ENCODE measurements around the gene TBC1D22B. TPM values are rescaled to one million over a fixed set of nuclear protein-coding genes. Genes with fewer than 3 reads are reported as not detected.
A peak's percentile ranks its signal among the peaks of the same experiment; 100 is the strongest.

Gene TBC1D22B
- polyA plus RNA-seq, 1 of the 3 experiments (the other 2 are of a cell fraction) = 5.3 TPM

- no peaks in the 10 kb centered on the region for H3K36me3 ChIP-seq (replicated peaks in 1 of 2; ENCODE audit: control insufficient read depth in 1 of 2, insufficient read depth in 2 of 2, low read length in 1 of 2)
- 65% methylated on average over 5 of the region's 5 CpGs for WGBS (ENCODE audit: low lambda C conversion rate)
- DNase-seq = no peak
- 0 out of 4 replicates have a peak overlapping the region, but pooled peaks of 1 of the 2 experiments have one; percentile 11 for H3K4me3 ChIP-seq (ENCODE audit: low read depth in 2 of 2, low read length in 1 of 2)
- H4K20me1 ChIP-seq (ENCODE audit: insufficient read depth) = no peaks in the 10 kb centered on the region
- ChIA-PET CTCF (interaction anchor here (0.8 to 1.5 kb wide), 2 partner anchors 21 to 224 kb away, joined by 4 read pairs; no protein-coding TSS in a partner anchor), POLR2A (no interaction called here)
- H2AFZ ChIP-seq (ENCODE audit: low read depth) = peak overlapping the region; percentile 56; the same call in 1 of the 2 replicates
- H3K4me1 ChIP-seq (ENCODE audit: control insufficient read depth in 1 of 2, insufficient read depth in 2 of 2, low read depth in 1 of 2, low read length in 1 of 2) = peaks cover 24 to 30% of the 10 kb centered on the region in 2 experiments
- H3K9ac ChIP-seq = peak overlapping the region; percentile 73
- no peaks in the 10 kb centered on the region for H3K9me2 ChIP-seq
- H3K27ac ChIP-seq (ENCODE audit: low read depth in 2 of 2, low read length in 1 of 2) = peak overlapping the region; percentile 88 to 100
- H3K79me2 ChIP-seq (ENCODE audit: insufficient read depth) = no peaks in the 10 kb centered on the region
- no peaks in the 10 kb centered on the region for H3K27me3 ChIP-seq (ENCODE audit: insufficient read depth)
- no peaks in the 10 kb centered on the region for H3K9me3 ChIP-seq
- TF ChIP-seq TEAD4 (IDR thresholded peaks at IDR 0.05; ENCODE audit: borderline replicate concordance, insufficient read depth) (no peak), YY1 (IDR thresholded peaks at IDR 0.05; ENCODE audit: low read depth) (no peak), GATA2 (CRISPR knock-in tag; IDR thresholded peaks at IDR 0.05) (no peak), RAD21 (IDR thresholded peaks at IDR 0.05; ENCODE audit: low read length) (no peak), RXRA (IDR thresholded peaks at IDR 0.05; ENCODE audit: borderline replicate concordance, low read depth) (no peak), RCOR1 (IDR thresholded peaks at IDR 0.05; ENCODE audit: low read length) (no peak), ELF1 (IDR thresholded peaks at IDR 0.05) (no peak), USF1 (IDR thresholded peaks at IDR 0.05; ENCODE audit: borderline replicate concordance, low read depth) (no peak), CTCF (IDR thresholded peaks at IDR 0.05) (no peak), JUND (IDR thresholded peaks at IDR 0.05) (no peak)
- peaks cover 60% of the 10 kb centered on the region for H3F3A ChIP-seq (replicated peaks; ENCODE audit: insufficient read depth)
- H3K4me2 ChIP-seq = peak overlapping the region; percentile 61
Observed at GRCh38 chr6:37241775-37242428, 15.7 kb upstream of the TBC1D22B start.

- Histone ChIP-seq H3K27me3 (ENCODE audit: insufficient read depth) (no peaks in the 10 kb centered on the region), H3K9me3 (no peaks in the 10 kb centered on the region), H3K27ac (ENCODE audit: low read depth in 2 of 2, low read length in 1 of 2) (peak overlapping the region; percentile 88 to 100), H3F3A (replicated peaks; ENCODE audit: insufficient read depth) (peaks cover 56% of the 10 kb centered on the region), H3K4me2 (peak overlapping the region; percentile 61), H3K79me2 (ENCODE audit: insufficient read depth) (no peaks in the 10 kb centered on the region), H3K4me3 (ENCODE audit: low read depth in 2 of 2, low read length in 1 of 2) (0 out of 4 replicates have a peak overlapping the region, but pooled peaks of 1 of the 2 experiments have one; percentile 6), H2AFZ (ENCODE audit: low read depth) (peak overlapping the region; percentile 72; the same call in 1 of the 2 replicates), H4K20me1 (ENCODE audit: insufficient read depth) (no peaks in the 10 kb centered on the region), H3K36me3 (replicated peaks in 1 of 2; ENCODE audit: control insufficient read depth in 1 of 2, insufficient read depth in 2 of 2, low read length in 1 of 2) (no peaks in the 10 kb centered on the region), H3K4me1 (ENCODE audit: control insufficient read depth in 1 of 2, insufficient read depth in 2 of 2, low read depth in 1 of 2, low read length in 1 of 2) (peaks cover 24 to 30% of the 10 kb centered on the region in 2 experiments), H3K9me2 (no peaks in the 10 kb centered on the region), H3K9ac (peak overlapping the region; percentile 73)
- no peak for DNase-seq
- 25% methylated on average over 1 of the region's 1 CpG for WGBS (ENCODE audit: low lambda C conversion rate)
- ChIA-PET POLR2A (no interaction called here), CTCF (interaction anchor here (1.5 kb wide), 1 partner anchor 225 kb away, joined by 4 read pairs; no protein-coding TSS in a partner anchor)
- TF ChIP-seq POLR2AphosphoS5 (IDR thresholded peaks at IDR 0.05; ENCODE audit: low read depth, low read length) = peak; percentile 74; the same call in 1 of the 2 replicates
- no peak; the same call in 1 of the 2 replicates for TF ChIP-seq YY1 (IDR thresholded peaks at IDR 0.05; ENCODE audit: low read depth)
- peak; percentile 89 for TF ChIP-seq PBX3 (IDR thresholded peaks at IDR 0.05)
- peak; percentile 68; the same call in 1 of the 2 replicates for TF ChIP-seq FOSL2 (IDR thresholded peaks at IDR 0.05; ENCODE audit: borderline replicate concordance, low read depth)
- TF ChIP-seq ZBTB33 (IDR thresholded peaks at IDR 0.05; ENCODE audit: borderline replicate concordance, low read depth) = peak; percentile 55; the same call in 1 of the 2 replicates
- 0 out of 2 replicates have a peak, but pooled peaks have one; percentile 13 for TF ChIP-seq FOXM1 (IDR thresholded peaks at IDR 0.05; ENCODE audit: low read depth)
- TF ChIP-seq RXRA (IDR thresholded peaks at IDR 0.05; ENCODE audit: borderline replicate concordance, low read depth) = peak; percentile 49; the same call in 1 of the 2 replicates
- no peak; the same call in 1 of the 2 replicates for TF ChIP-seq SIN3A (IDR thresholded peaks at IDR 0.05; ENCODE audit: borderline replicate concordance, low read depth, low read length)
- peak; percentile 73 for TF ChIP-seq NFIC (IDR thresholded peaks at IDR 0.05; ENCODE audit: borderline replicate concordance)
- TF ChIP-seq TCF12 (IDR thresholded peaks at IDR 0.05) = peak; percentile 88
- no peak for TF ChIP-seq EZH2phosphoT487 (IDR thresholded peaks at IDR 0.05; ENCODE audit: borderline replicate concordance, low read depth)
Observed at GRCh38 chr6:37242429-37243052, 15.0 kb upstream of the TBC1D22B start.
